ENCODE results near the gene CALML3.

CALML3 gene

GRCh38 chr10:5506751-5507648, 17.8 kb upstream of the CALML3 start:
- no peak for DNase-seq (ENCODE audit: low spot score)

GRCh38 chr10:5507649-5508131, 17.1 kb upstream of the CALML3 start:
- no peak for DNase-seq (ENCODE audit: low spot score)

- DNase-seq (ENCODE audit: low spot score), result no peak
Measured at GRCh38 chr10:5508161-5508604, 16.6 kb upstream of the CALML3 start.

- no peak for DNase-seq (ENCODE audit: low spot score)
Measured at GRCh38 chr10:5508786-5509185, 16.0 kb upstream of the CALML3 start.

- DNase-seq (ENCODE audit: low spot score), result no peak
Measured at GRCh38 chr10:5509236-5509635, 15.5 kb upstream of the CALML3 start.

GRCh38 chr10:5509691-5510090, 15.1 kb upstream of the CALML3 start:
- DNase-seq (ENCODE audit: low spot score), result no peak

GRCh38 chr10:5510281-5511072, 14.3 kb upstream of the CALML3 start:
- DNase-seq (ENCODE audit: low spot score), result no peak

- DNase-seq (ENCODE audit: low spot score), result no peak
Measured at GRCh38 chr10:5511231-5511884, 13.4 kb upstream of the CALML3 start.

- no peak for DNase-seq (ENCODE audit: low spot score)
Measured at GRCh38 chr10:5511885-5512280, 12.9 kb upstream of the CALML3 start.

GRCh38 chr10:5512331-5512730, 12.4 kb upstream of the CALML3 start:
- no peak for DNase-seq (ENCODE audit: low spot score)

GRCh38 chr10:5512881-5513612, 11.7 kb upstream of the CALML3 start:
- no peak for DNase-seq (ENCODE audit: low spot score)

- DNase-seq (ENCODE audit: low spot score), result no peak
Measured at GRCh38 chr10:5514226-5514850, 10.4 kb upstream of the CALML3 start.

- peak; percentile 57 for DNase-seq (ENCODE audit: low spot score)
Measured at GRCh38 chr10:5515948-5516761, 8.6 kb upstream of the CALML3 start.

- DNase-seq (ENCODE audit: low spot score), result no peak
Measured at GRCh38 chr10:5517546-5517945, 7.2 kb upstream of the CALML3 start.

- peak; percentile 83 for DNase-seq (ENCODE audit: low spot score)
Measured at GRCh38 chr10:5518143-5518542, 6.6 kb upstream of the CALML3 start.

- DNase-seq (ENCODE audit: low spot score), result no peak
Measured at GRCh38 chr10:5519054-5519453, 5.7 kb upstream of the CALML3 start.

- no peak for DNase-seq (ENCODE audit: low spot score)
Measured at GRCh38 chr10:5522913-5523560, 1.7 kb upstream of the CALML3 start.

GRCh38 chr10:5523796-5524574, 776 bp upstream of the CALML3 start:
- DNase-seq (ENCODE audit: low spot score), result no peak

Measured in HuH-7 (cell line).